SW480 (cell line): ENCODE measurements around the gene CFAP54.
"Not testable (repeated sequence)": the region's sequence is repeated elsewhere in the genome, so short reads cannot be mapped to it uniquely, and the experiment has no call there.

Experiments
- DNase-seq: peaks from one replicate; pipeline ENCODE4 v3.0.0-alpha.2; 2016; ENCODE audit warnings: low spot score

CFAP54 gene

DNA sequence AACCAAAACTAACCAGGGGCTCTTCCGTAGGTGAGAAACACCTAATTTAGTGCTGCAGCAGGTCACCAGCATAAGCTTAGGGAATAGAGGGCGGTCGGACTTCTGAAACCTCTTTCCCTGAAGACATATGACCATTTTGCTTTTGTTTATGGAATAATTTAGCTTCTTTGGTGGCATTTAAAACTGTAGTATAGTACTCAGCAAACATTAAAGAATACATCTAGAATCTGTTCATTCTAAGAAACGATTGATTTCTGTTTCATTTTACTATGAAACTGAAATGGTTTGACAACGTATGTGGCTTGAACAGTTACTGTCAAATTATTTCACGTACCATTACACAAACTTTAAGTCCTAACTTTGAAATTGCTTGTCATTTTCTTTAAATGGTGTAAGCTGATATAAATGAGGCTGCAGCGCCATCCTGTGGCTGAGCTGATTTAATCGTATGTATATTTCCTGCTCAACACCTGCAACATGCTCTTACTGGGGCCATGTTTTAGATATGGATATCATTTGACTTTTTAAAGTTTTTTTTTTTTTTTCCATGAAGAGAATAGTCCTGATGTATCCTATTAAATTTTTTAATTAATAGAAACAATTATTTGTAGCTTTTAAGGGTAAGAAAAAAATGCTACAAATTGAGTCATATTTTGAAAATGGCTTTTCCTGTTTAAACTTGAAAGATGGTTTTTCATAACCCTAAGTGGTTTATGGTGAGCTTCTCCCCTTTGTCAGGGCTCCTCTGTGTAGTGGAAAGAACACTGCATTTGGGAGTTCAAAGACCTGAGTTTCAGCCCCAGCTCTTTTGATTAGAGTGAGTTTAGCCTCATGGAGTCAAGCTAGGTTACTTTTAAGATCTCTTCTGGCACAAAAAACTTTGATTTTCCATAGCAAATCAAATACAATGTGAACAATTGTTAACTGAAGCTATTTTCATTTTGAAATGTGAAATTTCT lies 27.4 kb downstream of the CFAP54 start:
- DNase-seq, result peak; percentile 74

DNA sequence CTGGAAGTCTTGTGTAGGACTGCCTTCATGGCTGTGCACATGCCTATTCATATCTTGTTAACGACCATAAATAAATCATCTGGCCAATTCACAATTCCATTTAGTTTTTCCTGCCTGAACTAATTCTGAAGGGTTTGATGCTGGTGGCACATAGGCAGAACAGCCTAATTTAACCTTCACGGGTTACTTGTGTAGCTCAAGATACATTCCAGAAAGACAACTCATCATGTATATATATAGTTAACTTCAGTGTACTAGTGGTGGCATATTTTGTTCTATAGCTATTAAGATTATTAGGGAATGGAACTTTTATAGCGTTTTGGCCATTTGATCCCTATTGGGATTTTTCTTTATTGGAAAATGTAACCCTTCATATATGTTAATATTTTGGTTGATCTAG lies 31.4 kb downstream of the CFAP54 start:
- no peak for DNase-seq

DNA sequence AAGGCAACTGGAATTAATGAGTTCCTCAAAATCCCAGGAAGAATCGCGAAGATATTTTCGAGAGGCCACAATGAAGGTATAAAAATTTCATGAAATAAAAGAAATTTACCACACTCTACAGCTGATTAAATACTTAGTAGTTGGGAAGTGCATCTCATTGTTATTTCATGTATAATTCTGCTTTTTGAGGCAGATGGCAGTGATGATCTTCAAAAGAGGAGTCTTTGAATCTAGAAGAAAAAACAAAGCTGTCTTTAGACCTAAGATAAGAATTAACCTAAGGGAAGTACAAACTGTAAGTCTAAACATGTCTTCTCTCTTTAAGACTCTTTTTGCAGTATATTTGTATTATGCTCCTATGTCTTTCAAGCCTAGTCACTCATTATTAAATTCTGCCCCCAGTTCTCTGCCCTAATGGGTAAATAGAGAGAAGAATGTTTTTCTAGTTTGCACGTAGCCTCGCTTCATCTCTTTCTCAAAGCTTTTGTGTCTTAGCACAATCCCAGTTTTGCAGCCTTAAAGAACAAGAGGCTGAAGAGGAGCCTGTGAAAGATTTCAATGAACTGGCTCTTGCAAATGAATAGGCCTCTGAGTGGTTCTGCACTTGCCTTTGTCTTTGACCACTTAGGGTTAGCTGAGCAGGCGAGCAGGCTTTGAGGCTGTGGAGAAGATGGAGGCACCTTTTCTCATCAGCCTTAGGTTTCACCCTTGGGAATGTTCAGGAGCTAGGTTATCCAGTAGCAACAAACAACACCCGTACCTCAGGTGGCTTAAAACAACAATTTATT lies 32.7 kb downstream of the CFAP54 start:
- DNase-seq, result no peak

DNA sequence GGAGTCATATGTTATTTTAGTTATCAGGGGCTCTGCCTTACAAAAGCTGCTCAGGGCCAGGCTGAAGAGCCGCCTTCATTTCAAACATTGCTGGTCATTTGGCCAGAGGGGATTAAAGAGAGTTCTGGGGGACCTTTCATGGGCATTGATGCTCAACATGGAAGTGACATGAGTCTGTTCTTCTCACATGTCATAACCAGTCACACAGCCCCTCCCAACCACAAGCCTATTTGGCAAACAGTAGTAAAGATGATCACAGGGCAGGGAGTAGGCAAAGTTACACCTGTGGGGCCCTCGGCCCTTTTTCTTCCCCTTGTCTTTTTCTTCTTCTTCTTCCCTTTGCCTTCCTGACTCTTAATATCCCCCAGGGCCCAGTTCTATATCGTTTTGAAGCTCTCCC lies 33.3 kb downstream of the CFAP54 start:
- no peak for DNase-seq

DNA sequence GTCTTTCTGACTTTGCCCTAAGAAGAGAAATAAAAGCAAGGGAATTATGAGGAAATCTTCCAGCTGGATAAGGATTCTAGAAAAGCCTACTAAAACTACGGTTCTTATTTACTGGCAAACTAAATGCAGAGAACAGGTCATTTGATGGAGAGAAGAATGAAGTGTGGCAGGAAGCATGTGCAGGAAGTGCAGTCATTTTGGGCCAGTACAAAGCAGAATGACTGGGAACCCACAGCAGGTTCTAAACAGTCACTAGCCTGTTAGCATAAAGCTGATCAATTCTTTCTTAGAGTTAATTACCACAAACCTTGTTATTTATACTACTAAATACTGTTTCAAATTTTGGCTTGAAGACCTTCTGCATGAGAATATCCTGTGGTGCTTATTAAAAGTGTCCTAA lies 36.7 kb downstream of the CFAP54 start:
- no peak for DNase-seq

DNA sequence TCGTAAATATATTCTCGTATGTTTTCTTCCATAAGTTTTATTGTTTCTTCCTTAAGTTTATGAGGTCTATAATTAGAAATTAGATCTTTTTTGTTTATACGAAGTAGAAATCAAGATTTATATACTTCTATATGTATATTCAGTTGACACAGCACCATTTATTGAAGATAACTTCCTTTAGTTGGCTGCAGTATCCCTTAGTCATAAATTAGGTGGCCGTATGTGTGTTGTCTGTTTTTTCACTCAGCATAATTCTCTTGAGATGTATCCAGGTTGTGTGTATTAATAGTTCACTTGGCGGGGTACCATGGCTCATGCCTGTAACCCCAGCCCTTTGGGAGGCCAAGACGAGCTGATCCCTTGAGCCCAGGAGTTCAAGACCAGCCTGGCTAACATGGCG lies 40.5 kb downstream of the CFAP54 start:
- DNase-seq, result no peak

DNA sequence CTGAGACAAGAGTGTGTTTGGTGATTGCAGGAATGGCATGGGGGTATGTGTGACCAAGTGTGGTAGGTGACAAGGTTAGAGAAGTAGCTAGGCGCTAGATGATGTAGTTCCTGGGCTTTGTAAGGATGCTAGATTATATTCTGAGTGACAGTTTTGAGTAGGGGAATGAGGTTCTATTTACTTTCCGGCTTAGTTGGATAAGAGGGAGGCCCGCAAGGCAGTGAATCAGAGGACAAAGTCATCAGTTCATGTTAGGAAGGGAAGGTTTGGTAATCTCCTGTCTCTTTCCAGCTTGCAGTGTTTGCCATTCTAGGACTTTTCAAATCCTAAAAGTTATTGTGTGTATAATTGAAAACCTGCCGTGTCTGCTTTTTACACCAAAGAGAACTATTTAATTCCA lies 45.0 kb downstream of the CFAP54 start:
- no peak for DNase-seq

DNA sequence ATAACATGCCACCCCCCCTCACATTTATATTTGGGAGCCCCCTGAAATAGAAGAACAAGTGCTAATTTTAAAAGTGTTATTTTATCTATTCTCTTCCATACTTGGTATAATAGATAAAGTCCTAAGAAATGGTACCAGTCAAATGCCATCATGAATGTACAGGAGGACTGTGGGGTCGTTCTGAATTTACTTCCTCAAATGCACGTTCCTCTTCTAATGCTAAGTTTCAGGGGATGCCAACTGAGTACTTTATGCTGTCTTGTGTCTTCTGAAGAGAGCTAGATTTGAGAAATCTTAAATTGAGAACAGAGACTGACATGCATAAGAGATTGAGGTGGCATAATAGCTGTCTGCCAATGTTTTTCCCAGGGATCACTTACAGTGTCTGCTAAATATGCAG lies 59.0 kb downstream of the CFAP54 start:
- DNase-seq, result no peak

DNA sequence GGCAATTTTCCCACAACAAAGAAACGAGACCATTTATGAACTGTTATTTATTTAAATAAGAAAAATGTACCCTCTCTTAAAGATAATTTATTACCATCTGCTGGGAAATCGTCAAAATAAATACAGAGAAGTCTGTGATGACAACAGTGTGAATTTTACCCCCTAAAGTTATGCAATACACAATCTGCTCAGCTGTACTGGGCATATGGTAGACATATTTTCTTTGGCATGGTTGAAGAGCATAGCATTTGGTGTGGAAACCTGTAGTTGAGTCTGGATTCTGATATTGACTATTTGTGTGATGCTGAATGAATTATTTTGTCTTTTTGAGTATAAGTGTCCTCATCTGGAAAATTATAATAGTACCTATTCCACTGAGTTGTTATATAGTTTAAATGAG lies 60.0 kb downstream of the CFAP54 start:
- no peak for DNase-seq

DNA sequence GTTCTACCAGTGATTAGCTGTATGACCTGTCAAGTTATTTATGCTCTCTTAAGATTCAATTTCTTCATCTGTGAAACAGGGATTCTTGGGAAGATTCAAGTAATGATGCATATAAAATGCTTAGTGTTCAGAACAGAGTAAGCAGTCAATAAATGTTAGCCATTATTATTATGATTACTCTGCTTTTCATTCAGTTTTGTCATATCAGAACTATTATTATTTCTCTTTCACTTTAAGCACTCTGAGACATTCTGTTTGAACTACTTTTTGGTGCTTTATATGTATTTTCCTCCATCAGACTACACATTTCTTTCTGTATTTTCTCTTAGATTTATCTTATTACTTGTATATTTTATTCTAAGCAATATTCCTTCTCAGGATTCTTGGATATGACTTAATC lies 81.2 kb downstream of the CFAP54 start:
- DNase-seq, result no peak

DNA sequence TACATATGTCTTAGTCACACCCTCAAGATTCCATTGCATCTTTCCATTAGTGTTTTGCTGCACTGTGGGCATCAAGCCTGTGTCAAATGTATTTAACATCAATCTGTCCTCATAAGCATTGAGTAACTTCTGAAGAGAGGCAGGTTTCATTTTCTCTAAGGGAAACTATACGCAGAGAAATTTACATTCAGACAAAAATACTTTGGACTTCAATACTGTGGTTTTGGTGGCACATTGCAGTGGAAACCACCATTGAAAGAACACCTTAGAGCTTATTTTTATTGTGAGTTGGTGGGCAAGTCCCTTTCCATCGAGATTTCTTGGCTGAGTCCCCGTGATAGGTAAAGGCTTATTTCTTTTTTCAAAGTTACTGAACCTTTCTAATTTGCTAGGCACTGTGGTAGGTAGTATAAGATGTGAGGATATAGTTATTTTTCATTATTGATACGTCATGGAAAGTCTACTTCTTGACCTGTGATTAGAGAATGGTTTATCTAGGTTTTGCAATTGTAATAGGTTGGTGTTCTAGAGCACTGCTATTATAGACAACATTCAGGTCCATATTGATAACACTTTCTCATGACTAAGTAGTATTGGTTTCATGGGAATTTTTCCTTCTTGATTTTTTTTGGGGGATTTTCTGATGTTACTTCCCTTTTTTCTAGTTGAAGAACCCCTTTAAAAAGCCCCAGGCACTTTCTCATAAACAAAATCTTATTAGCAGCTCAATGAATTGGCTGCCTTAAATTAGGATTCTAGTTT lies 81.9 kb downstream of the CFAP54 start:
- no peak for DNase-seq

DNA sequence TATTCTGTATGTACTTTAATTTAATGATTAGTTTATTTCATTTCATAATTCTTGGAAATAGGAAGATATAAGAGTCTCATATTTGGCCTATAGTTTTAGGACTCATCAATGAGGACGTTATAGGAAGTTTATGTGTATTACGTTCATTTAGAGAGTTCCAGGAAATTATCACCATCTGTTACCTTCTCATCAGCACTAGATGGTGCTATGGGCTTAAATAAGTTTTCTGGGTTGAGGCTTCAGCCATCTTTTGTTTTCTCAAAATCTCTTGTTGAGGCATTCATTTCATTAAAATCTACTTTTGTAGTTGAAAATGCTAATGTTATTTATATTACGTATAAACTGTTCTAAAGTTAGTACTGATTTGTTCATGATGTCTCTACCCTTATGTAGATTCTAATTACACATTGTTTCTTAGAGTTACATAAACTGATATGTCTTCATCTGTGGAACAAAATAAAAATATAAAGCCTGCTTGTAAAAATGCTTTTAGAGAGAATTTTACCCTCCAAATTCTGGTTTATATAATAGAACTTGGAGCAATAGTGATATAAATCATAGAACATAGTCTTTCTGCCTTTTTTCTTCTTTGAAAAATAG lies 89.2 kb downstream of the CFAP54 start:
- peak; percentile 73 for DNase-seq

DNA sequence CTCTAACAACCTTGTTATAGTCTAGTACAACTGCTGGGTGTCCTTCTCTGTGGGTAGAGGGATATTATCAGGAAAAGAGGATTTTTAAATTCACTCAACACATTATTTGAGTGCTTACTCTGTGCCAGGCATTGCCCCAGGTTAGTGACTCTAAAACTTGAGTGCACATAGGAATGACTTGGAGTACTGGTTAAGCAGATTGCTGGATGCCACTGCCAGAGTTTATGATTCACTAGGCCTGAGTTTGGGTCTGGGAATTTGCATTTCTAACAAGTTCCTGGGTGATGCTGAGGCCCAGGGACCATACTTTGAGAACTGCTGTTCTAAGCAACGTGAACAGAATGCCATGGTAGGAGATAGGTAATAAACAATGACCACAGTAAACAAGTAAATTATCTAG lies 96.6 kb downstream of the CFAP54 start:
- no peak for DNase-seq

DNA sequence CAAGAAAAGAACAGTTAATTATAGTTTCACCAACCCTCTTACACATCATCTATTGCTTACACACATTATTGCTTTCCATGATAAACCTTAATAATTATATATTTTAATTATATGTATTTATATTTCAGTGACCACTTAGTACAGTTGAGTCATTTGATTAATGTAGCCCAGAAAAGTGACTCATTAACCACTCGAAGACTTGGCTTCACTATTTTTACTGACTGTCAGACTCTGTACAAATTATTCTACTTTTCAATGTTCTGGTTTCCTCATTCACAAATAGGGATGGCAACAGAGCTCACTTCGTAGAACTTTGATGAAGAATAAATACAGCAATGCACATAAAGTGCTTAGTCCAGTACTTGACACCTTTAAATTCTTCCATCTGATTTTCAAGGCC lies 98.3 kb downstream of the CFAP54 start:
- no peak for DNase-seq

DNA sequence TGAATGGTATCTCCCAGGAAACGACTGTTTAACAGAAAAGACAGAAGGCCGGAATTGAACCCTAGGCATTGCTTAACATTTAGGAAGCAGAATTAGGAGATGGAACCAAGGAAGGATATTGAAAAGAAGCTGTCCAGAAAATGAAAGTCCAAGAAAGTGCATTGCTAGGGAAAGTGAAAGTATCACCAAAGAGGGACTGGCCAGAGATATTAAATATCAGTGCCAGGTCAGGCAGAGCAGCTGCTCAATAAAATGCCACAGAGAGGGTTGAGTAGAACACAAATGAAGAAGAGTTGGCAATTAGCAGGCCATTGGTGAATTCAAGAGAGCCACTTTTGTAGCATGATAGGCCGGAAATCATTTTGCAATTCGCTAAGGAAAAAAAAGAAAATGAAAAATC lies 101.6 kb downstream of the CFAP54 start:
- no peak for DNase-seq

DNA sequence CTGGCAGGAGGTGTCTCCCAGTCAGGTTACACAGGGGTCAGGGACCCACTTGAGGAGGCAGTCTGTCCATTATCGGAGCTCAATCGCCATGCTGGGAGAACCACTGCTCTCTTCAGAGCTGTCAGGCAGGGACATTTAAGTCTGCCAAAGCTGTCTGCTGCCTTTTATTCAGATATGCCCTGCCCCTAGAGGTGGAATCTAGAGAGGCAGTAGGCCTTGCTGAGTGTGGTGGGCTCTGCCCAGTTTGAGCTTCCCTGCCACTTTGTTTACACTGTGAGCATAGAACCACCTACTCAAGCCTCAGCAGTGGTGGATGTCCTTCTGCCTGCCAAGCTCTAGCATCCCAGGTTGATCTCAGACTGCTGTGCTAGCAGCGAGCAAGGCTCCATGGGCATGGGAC lies 115.0 kb downstream of the CFAP54 start:
- not testable (repeated sequence) for DNase-seq

DNA sequence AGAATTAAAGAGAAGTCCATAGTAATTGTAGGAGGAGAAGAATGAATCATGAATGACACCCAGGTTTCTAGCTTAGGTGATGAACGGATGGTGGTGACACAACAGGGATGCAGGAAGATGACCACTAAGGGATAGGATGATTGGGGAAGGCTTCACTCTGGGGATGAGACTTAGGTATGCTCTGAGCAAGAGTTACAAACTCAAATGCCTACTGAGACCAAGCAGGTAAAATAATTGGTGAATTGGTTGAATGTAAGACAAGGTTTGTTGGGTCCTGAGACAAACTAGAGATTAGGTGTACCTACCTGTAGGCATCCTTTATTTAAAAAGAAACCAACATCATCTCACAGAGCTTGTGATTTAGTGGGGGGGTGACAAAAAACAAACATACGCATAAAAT lies 116.3 kb downstream of the CFAP54 start:
- no peak for DNase-seq

DNA sequence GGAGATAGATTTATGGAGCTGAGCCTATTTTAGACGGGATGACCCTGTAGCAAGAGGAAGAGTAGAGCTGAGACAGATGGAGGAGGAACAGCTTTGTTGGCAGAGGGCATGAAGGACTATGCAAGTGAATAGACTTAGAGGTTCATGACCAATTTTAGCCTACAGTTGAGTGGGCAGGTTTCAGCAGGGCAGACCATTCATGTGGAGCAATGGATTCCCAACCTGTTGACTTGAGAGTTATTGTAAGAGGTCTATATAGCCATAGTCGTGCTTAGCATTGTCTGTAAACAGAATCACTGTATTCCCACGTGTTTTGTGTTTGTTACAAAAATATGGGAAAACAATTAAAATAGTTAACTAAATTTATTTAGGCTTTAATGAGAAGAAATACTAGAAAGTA lies 116.8 kb downstream of the CFAP54 start:
- DNase-seq, result no peak

DNA sequence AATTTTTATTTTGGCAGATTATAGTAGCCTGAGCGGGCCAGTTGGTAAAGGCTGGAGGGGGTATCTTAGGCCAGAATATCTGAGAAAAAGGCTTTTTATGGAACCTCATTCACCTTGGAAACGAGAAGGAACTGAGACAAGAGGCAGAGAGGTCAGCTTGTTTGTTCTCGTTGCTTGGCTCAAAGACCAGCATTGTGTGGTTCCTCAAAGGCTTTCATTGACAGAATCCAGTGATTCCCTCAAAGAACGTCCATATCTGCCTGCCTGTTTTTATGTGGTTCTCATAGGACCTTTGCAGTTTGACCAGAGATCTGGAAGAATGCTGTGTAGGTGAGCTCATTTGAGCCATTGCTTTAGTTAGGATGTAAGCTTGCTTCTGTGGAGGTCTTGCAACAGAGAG lies 117.3 kb downstream of the CFAP54 start:
- DNase-seq, result no peak

DNA sequence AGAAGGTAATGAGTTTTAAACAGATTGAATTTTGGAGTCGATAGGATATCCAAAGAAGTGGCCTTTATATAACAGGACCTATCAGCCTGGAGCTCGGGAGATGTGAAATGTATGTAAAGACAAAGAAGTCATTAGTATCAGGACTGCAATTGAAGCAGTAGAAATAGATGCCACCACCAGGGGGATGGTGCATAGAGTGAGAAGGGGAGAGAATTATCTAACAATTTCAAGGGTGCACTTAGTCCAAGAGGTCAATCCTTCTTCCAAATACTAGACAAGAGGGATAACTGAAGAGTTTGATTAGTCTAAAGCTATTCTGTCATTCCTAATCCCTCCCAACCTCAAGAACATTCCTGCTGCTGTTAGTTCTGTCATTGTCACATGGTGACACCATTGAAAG lies 127.8 kb downstream of the CFAP54 start:
- DNase-seq, result no peak

DNA sequence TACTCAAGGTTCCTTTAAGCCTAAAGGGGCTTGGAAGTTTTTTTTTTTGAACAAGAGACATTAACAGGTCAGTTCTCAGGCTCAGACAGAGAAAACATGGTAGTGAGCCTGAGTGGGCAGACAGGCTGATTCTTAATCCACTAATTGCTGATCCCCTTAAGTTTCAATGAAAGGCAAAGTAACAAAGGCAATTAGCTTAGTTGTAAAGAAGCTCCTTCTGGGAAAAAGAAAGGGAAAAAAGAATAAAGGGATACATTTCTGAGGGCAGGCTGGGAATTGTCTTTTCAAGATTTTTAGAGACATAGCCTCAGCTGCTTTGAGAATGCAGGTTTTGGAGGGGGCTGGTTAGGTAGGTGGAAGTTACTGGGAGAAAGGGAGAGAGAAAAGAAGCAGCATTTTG lies 133.8 kb downstream of the CFAP54 start:
- no peak for DNase-seq

DNA sequence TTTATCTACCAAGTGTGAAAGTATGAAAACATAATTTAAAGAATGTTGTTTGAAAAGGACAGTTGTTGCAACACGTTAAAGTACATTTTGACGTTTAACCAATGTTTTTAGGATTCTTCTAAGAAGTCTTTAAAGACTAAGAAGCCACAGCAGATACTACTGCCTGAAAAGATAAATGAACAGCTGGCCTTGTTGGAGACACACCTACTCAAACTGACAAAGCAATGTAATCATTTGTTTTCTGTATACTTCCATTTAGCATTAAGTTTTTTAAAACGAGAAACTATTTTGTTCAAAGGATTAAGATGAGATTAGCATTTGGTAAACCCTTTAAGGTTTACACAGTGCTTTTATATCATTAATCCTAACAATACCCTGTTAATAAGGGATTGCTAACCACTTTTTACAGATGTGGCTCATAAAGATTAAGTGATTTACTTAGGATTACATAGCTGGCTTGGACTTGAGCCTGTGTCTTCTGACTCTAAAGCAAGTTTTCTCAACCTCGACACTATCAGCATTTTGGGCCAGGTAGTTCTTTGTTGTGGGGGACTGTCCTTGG lies 134.4 kb downstream of the CFAP54 start:
- no peak for DNase-seq
